ENCODE measurements around the gene TBC1D8. TPM values are rescaled to one million over a fixed set of nuclear protein-coding genes. Genes with fewer than 3 reads are reported as not detected.

TBC1D8 gene
- total and polyA plus RNA-seq, 2 experiments from 2014 or later: 18.0 to 36.9 TPM

- H3K9me3 Mint-ChIP-seq: peaks cover 11% of the 10 kb centered on the region; the same call in 1 of the 3 replicates
- Histone ChIP-seq H3F3A (replicated peaks; ENCODE audit: low read depth) (no peaks in the 10 kb centered on the region), H3K4me3 (no peak overlapping the region), H3K27ac (ENCODE audit: low read depth) (0 out of 2 replicates have a peak overlapping the region, but pooled peaks have one; percentile 7), H3K9me2 (ENCODE audit: insufficient read depth) (0 out of 2 replicates have a peak, but pooled peaks cover 3% of the 10 kb centered on the region), H4K20me1 (replicated peaks; ENCODE audit: insufficient read depth) (no peaks in the 10 kb centered on the region), H3K4me2 (no peak overlapping the region), H2AFZ (peak overlapping the region; percentile 92), H3K4me1 (ENCODE audit: insufficient read depth) (peaks cover 15% of the 10 kb centered on the region), H3K79me2 (replicated peaks; ENCODE audit: insufficient read depth) (no peaks in the 10 kb centered on the region), H3K27me3 (ENCODE audit: insufficient read depth) (no peaks in the 10 kb centered on the region), H3K36me3 (ENCODE audit: insufficient read depth) (no peaks in the 10 kb centered on the region)
- TF ChIP-seq ZNF462 (CRISPR knock-in tag; IDR thresholded peaks at IDR 0.05) (no peak), EZH2phosphoT487 (IDR thresholded peaks at IDR 0.05; ENCODE audit: unreplicated experiment) (no peak), CREB1 (CRISPR knock-in tag; IDR thresholded peaks at IDR 0.05; ENCODE audit: low read depth) (no peak), REST (IDR thresholded peaks at IDR 0.05; ENCODE audit: unreplicated experiment) (no peak), NANOG (IDR thresholded peaks at IDR 0.05; ENCODE audit: borderline replicate concordance) (no peak), STAT1 (IDR thresholded peaks at IDR 0.05; ENCODE audit: unreplicated experiment) (no peak), ZNF114 (CRISPR knock-in tag; IDR thresholded peaks at IDR 0.05) (no peak), JUNB (IDR thresholded peaks at IDR 0.05; ENCODE audit: unreplicated experiment) (no peak), POLR2AphosphoS5 (IDR thresholded peaks at IDR 0.05; ENCODE audit: low read depth) (no peak), ZNF331 (CRISPR knock-in tag; IDR thresholded peaks at IDR 0.05; ENCODE audit: low read depth) (no peak), EZH2 (IDR thresholded peaks at IDR 0.05; ENCODE audit: low read depth, unreplicated experiment) (no peak)
- TF ChIP-seq, protein P1, sequence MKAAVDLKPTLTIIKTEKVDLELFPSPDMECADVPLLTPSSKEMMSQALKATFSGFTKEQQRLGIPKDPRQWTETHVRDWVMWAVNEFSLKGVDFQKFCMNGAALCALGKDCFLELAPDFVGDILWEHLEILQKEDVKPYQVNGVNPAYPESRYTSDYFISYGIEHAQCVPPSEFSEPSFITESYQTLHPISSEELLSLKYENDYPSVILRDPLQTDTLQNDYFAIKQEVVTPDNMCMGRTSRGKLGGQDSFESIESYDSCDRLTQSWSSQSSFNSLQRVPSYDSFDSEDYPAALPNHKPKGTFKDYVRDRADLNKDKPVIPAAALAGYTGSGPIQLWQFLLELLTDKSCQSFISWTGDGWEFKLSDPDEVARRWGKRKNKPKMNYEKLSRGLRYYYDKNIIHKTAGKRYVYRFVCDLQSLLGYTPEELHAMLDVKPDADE (IDR thresholded peaks at IDR 0.05): no peak
- TF ChIP-seq, protein P2, sequence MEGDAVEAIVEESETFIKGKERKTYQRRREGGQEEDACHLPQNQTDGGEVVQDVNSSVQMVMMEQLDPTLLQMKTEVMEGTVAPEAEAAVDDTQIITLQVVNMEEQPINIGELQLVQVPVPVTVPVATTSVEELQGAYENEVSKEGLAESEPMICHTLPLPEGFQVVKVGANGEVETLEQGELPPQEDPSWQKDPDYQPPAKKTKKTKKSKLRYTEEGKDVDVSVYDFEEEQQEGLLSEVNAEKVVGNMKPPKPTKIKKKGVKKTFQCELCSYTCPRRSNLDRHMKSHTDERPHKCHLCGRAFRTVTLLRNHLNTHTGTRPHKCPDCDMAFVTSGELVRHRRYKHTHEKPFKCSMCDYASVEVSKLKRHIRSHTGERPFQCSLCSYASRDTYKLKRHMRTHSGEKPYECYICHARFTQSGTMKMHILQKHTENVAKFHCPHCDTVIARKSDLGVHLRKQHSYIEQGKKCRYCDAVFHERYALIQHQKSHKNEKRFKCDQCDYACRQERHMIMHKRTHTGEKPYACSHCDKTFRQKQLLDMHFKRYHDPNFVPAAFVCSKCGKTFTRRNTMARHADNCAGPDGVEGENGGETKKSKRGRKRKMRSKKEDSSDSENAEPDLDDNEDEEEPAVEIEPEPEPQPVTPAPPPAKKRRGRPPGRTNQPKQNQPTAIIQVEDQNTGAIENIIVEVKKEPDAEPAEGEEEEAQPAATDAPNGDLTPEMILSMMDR (conservative IDR thresholded peaks at IDR 0.05; ENCODE audit: low read depth in 2 of 2): no peak
- peaks cover 17% of the 10 kb centered on the region for H3K4me1 Mint-ChIP-seq
- DNase-seq (ENCODE audit: low spot score): no peak
- ATAC-seq: no peak
- H3K27ac Mint-ChIP-seq: no peak overlapping the region
- peaks cover 2% of the 10 kb centered on the region for H3K27me3 Mint-ChIP-seq (ENCODE audit: insufficient read depth, low read depth, poor library complexity)
- H3K36me3 Mint-ChIP-seq (ENCODE audit: low read depth): no peaks in the 10 kb centered on the region
- H3K4me3 Mint-ChIP-seq: no peak overlapping the region
Observed at GRCh38 chr2:101185656-101186055, 34.5 kb upstream of the TBC1D8 start.

Data from GM23338 (cell line).